ENCODE measurements around the gene PNKD.

PNKD gene

GRCh38 chr2:218273908-218274249, 3.6 kb downstream of the PNKD start:
- DNase-seq, result no peak

- no peak for DNase-seq
These were observed 4.3 kb downstream of the PNKD start for GRCh38 chr2:218274586-218274985.

- DNase-seq, result no peak
These were observed 5.2 kb downstream of the PNKD start for GRCh38 chr2:218275371-218276072.

GRCh38 chr2:218276986-218277755, 6.9 kb downstream of the PNKD start:
- no peak for DNase-seq

GRCh38 chr2:218277921-218278320, 7.6 kb downstream of the PNKD start:
- DNase-seq, result no peak

- no peak for DNase-seq
These were observed 8.4 kb downstream of the PNKD start for GRCh38 chr2:218278531-218279360.

- no peak for DNase-seq
These were observed 10.0 kb downstream of the PNKD start for GRCh38 chr2:218280260-218280870.

GRCh38 chr2:218281449-218281848, 11.1 kb downstream of the PNKD start:
- DNase-seq, result no peak

GRCh38 chr2:218282173-218282991, 12.1 kb downstream of the PNKD start:
- DNase-seq, result no peak

GRCh38 chr2:218284106-218284811, 13.9 kb downstream of the PNKD start:
- no peak for DNase-seq

GRCh38 chr2:218285604-218286003, 15.3 kb downstream of the PNKD start:
- no peak for DNase-seq

GRCh38 chr2:218286570-218287459, 16.5 kb downstream of the PNKD start:
- DNase-seq, result no peak

GRCh38 chr2:218289639-218290315, 19.5 kb downstream of the PNKD start:
- no peak for DNase-seq

- DNase-seq, result no peak
These were observed 20.3 kb downstream of the PNKD start for GRCh38 chr2:218290316-218291261.

GRCh38 chr2:218291318-218292047, 21.2 kb downstream of the PNKD start:
- DNase-seq, result no peak

- DNase-seq, result no peak
These were observed 22.0 kb downstream of the PNKD start, which contains the start of gene TMBIM1 for GRCh38 chr2:218292048-218293014. Gene TMBIM1 (minus strand): TSS chr2:218292503. CDS start chr2:218282141, 10,362 bp downstream.

Data from NCI-H1105 (cell line).